ENCODE data around the gene UNC79.

- TF ChIP-seq POLR2AphosphoS5 (IDR thresholded peaks at IDR 0.05): no peak
- TF ChIP-seq CTCF (IDR thresholded peaks at IDR 0.05): no peak
- TF ChIP-seq POLR2A (IDR thresholded peaks at IDR 0.05): no peak
Observed at GRCh38 chr14:93430315-93431035, at the start of gene UNC79.
